Endothelial cell of umbilical vein (primary cell): ENCODE results near the gene SYTL5. TPM values are rescaled to one million over a fixed set of nuclear protein-coding genes. Genes with fewer than 3 reads are reported as not detected.

ENCODE experiments used
- BruUV-seq: library from RNA; stranded (reverse); fragments of 400-500 nt; replicated peaks from 2 replicates; lab custom pipeline; 2021; lab: Mats Ljungman, UMichigan
- CTCF ChIA-PET: fragments of 300-600, 350-600 bp; sonication (Branson Sonifier 250); formaldehyde crosslinking; loops from one replicate; lab custom pipeline; 2021; ENCODE audit warnings: antibody characterized with exemption, inconsistent platforms; lab: Charles Lee
- POLR2A ChIA-PET: fragments of 300-600, 350-600 bp; sonication (Branson Sonifier 250); formaldehyde crosslinking; loops from one replicate; lab custom pipeline; 2021; ENCODE audit warnings: antibody characterized with exemption, inconsistent platforms; lab: Charles Lee
- DNase-seq: peaks from one replicate; pipeline ENCODE4 v3.0.0-alpha.2; 2011; ENCODE audit warnings: low read depth, low spot score
- FAIRE-seq: peaks from 2 replicates; lab custom pipeline; 2011; peaks lifted over from hg19 to GRCh38; lab: Jason Lieb, UNC
- H2AFZ ChIP-seq: 2 replicates; pipeline ENCODE4 v1.6.0; 2012; ENCODE audit warnings: low read depth, low read length, control low read depth, inconsistent platforms
- H3K27ac ChIP-seq: 2 replicates; pipeline ENCODE4 v1.5.1; 2011; ENCODE audit warnings: low read depth, mild to moderate bottlenecking, control low read depth, low read length, moderate library complexity; ENCODE audit not compliant: insufficient read depth
- H3K27me3 ChIP-seq, 2 experiments: 2 replicates each; pipeline versions ENCODE4 v1.6.0 to v1.6.1; 2011; ENCODE audit warnings: low read length in 2 of 2, mixed read lengths in 1 of 2; ENCODE audit not compliant: control insufficient read depth in 2 of 2, insufficient read depth in 2 of 2
- H3K36me3 ChIP-seq, 2 experiments: 2 replicates in 1 of 2; 3 replicates in 1 of 2; pipeline ENCODE4 v1.5.1; 2011; ENCODE audit warnings: low read length in 2 of 2, mild to moderate bottlenecking in 1 of 2, moderate library complexity in 1 of 2; ENCODE audit not compliant: control insufficient read depth in 2 of 2, insufficient read depth in 2 of 2; ENCODE audit errors: extremely low read depth in 1 of 2
- H3K4me1 ChIP-seq: 3 replicates; pipeline ENCODE4 v1.5.1; 2011; ENCODE audit warnings: mild to moderate bottlenecking, low read length; ENCODE audit not compliant: control insufficient read depth, insufficient read depth; ENCODE audit errors: extremely low read depth
- H3K4me2 ChIP-seq: 2 replicates; pipeline ENCODE4 v1.6.1; 2011; ENCODE audit warnings: low read length, control low read depth, mixed read lengths; ENCODE audit not compliant: insufficient read depth
- H3K4me3 ChIP-seq, 3 experiments: fragments of 200-600 bp in 1 of 3; sonication (generic), shearing (Covaris generic) in 1 of 3; replicated peaks in 1 of 3; 2 replicates each; pipeline ENCODE4 v1.5.1; 2011 to 2016; ENCODE audit warnings: control low read depth in 3 of 3, low read length in 3 of 3, mild to moderate bottlenecking in 2 of 3, inconsistent platforms in 1 of 3, low read depth in 1 of 3, moderate library complexity in 1 of 3; ENCODE audit not compliant: insufficient read depth in 1 of 3
- H3K79me2 ChIP-seq: 2 replicates; pipeline ENCODE4 v1.6.0; 2012; ENCODE audit warnings: low read length, inconsistent platforms; ENCODE audit not compliant: control insufficient read depth, insufficient read depth
- H3K9ac ChIP-seq: replicated peaks from 2 replicates; pipeline ENCODE3; 2011; ENCODE audit warnings: low read length, control low read depth; ENCODE audit not compliant: insufficient read depth; ENCODE audit errors: extremely low read depth
- H3K9me1 ChIP-seq: replicated peaks from 3 replicates; pipeline ENCODE4 v1.6.0; 2011; ENCODE audit warnings: mild to moderate bottlenecking, low read length; ENCODE audit not compliant: control insufficient read depth, insufficient read depth; ENCODE audit errors: extremely low read depth
- H3K9me3 ChIP-seq: replicated peaks from 2 replicates; pipeline ENCODE4 v1.5.1; 2012; ENCODE audit warnings: low read length, inconsistent platforms; ENCODE audit not compliant: control insufficient read depth, insufficient read depth
- H4K20me1 ChIP-seq: replicated peaks from 2 replicates; pipeline ENCODE3; 2011; ENCODE audit warnings: mild to moderate bottlenecking, low read length; ENCODE audit not compliant: control insufficient read depth, insufficient read depth; ENCODE audit errors: extremely low read depth
- EZH2 ChIP-seq: IDR thresholded peaks from 2 replicates; pipeline ENCODE4 v1.6.1; 2012; ENCODE audit warnings: borderline replicate concordance, low read depth, mild to moderate bottlenecking, moderate library complexity, low read length, inconsistent platforms; ENCODE audit not compliant: severe bottlenecking
- FOS ChIP-seq: IDR thresholded peaks from 2 replicates; pipeline ENCODE4 v1.6.1; 2011; ENCODE audit warnings: mild to moderate bottlenecking, low read length, moderate library complexity, borderline replicate concordance; ENCODE audit not compliant: insufficient read depth
- GATA2 ChIP-seq: IDR thresholded peaks from 2 replicates; pipeline ENCODE4 v1.7.0; 2011; ENCODE audit warnings: low read depth, mild to moderate bottlenecking, moderate library complexity, mixed read lengths, low read length; ENCODE audit not compliant: insufficient read length, insufficient read depth
- JUN ChIP-seq: IDR thresholded peaks from 2 replicates; pipeline ENCODE4 v1.6.1; 2011; ENCODE audit warnings: borderline replicate concordance, low read depth; ENCODE audit not compliant: insufficient read length, insufficient read depth
- MYC ChIP-seq: IDR thresholded peaks from one replicate; pipeline ENCODE4 v1.6.1; 2011; ENCODE audit warnings: mild to moderate bottlenecking, low read depth, low read length
- POLR2A ChIP-seq: IDR thresholded peaks from 2 replicates; pipeline ENCODE4 v1.6.1; 2012; ENCODE audit warnings: low read depth, mild to moderate bottlenecking, control low read depth, low read length
- POLR2AphosphoS5 ChIP-seq: IDR thresholded peaks from 2 replicates; pipeline ENCODE4 v1.6.1; 2012; ENCODE audit warnings: low read depth, mild to moderate bottlenecking, control low read depth, low read length, moderate library complexity; ENCODE audit not compliant: insufficient read depth
- dilution Hi-C: fragments of 300-500 bp; cut with MboI; formaldehyde crosslinking; loops from one replicate; pipeline ENCODE4 v1.15.0; 2019; ENCODE audit warnings: low sequenced_read_pairs; ENCODE audit not compliant: extremely low pct_ligation_motif_present
- intact Hi-C: fragments of 100-400 bp; cut with micrococcal nuclease; formaldehyde crosslinking; loops from one replicate; pipeline ENCODE4 v1.10.0; 2022
- polyA plus RNA-seq, 4 experiments: library from polyadenylated mRNA; depleted of rRNA in 3 of 4; stranded (reverse) in 3 of 4; unstranded in 1 of 4; fragments of >200 nt; gene quantifications; 2 replicates each; pipeline versions ENCODE4 v1.2.1 to v1.2.3, GENCODE V29; 2011 to 2012; ENCODE audit warnings: missing spikeins in 1 of 4
- total RNA-seq: library from RNA; stranded (reverse); gene quantifications from 2 replicates; pipeline ENCODE4 v1.2.3, GENCODE V29; 2021
- TF ChIP-seq, protein P1 (sequence below): IDR thresholded peaks from 2 replicates; pipeline ENCODE4 v1.6.1; 2011; ENCODE audit not compliant: insufficient read depth, insufficient read length
- TF ChIP-seq, protein P2 (sequence below), 2 donors: IDR thresholded peaks; 1 replicate in 1 of 2; 2 replicates in 1 of 2; pipeline ENCODE4 v1.5.1; 2011; ENCODE audit warnings: low read length in 2 of 2, mild to moderate bottlenecking in 2 of 2, moderate library complexity in 2 of 2, control low read depth in 1 of 2, inconsistent platforms in 1 of 2, low read depth in 1 of 2; ENCODE audit not compliant: insufficient read depth in 1 of 2; ENCODE audit errors: extremely low read depth in 1 of 2

SYTL5 gene
- total and polyA plus RNA-seq, 2 donors (not counting 3 experiments of a cell fraction or from before 2014, with no cell fraction given), result 0.01 TPM; not detected in 1

DNA sequence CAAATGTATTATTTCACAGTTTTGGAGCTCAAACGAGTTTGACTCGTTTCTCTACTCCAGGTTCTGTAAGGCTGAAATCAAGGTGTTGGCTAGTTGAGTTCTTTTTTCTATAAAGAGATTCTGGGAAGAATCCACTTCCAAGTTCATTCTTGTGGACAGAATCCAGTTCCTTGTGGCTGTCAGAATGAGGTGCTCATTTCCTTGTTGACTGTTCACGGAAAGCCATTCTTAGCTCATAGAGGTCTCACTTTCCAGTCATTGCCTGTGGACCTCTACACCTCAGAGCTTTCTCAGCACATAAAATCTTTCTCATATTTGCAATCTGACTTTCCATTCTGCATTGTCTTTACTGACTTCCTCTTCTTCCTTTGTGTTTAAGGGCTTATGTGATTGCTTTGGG is 62.9 kb downstream of the SYTL5 start:
- Histone ChIP-seq H3K4me1 (no peaks in the 10 kb centered on the region), H3K79me2 (no peaks in the 10 kb centered on the region), H3K4me2 (no peak overlapping the region), H3K9me1 (no peaks in the 10 kb centered on the region), H2AFZ (no peak overlapping the region), H3K27ac (no peak overlapping the region), H3K27me3 (no peaks in the 10 kb centered on the region), H3K36me3 (no peaks in the 10 kb centered on the region), H3K4me3 (no peak overlapping the region), H4K20me1 (no peaks in the 10 kb centered on the region), H3K9ac (no peak overlapping the region), H3K9me3 (no peaks in the 10 kb centered on the region)
- DNase-seq, result no peak
- BruUV-seq, result no TSS peak
- intact Hi-C loops (no loop called here), dilution Hi-C loops (no loop called here)
- TF ChIP-seq MYC (no peak), POLR2A (no peak), GATA2 (no peak), JUN (no peak), EZH2 (no peak), FOS (no peak), POLR2AphosphoS5 (no peak)
- TF ChIP-seq, protein P1, sequence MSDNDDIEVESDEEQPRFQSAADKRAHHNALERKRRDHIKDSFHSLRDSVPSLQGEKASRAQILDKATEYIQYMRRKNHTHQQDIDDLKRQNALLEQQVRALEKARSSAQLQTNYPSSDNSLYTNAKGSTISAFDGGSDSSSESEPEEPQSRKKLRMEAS, result no peak
- TF ChIP-seq, protein P2, sequence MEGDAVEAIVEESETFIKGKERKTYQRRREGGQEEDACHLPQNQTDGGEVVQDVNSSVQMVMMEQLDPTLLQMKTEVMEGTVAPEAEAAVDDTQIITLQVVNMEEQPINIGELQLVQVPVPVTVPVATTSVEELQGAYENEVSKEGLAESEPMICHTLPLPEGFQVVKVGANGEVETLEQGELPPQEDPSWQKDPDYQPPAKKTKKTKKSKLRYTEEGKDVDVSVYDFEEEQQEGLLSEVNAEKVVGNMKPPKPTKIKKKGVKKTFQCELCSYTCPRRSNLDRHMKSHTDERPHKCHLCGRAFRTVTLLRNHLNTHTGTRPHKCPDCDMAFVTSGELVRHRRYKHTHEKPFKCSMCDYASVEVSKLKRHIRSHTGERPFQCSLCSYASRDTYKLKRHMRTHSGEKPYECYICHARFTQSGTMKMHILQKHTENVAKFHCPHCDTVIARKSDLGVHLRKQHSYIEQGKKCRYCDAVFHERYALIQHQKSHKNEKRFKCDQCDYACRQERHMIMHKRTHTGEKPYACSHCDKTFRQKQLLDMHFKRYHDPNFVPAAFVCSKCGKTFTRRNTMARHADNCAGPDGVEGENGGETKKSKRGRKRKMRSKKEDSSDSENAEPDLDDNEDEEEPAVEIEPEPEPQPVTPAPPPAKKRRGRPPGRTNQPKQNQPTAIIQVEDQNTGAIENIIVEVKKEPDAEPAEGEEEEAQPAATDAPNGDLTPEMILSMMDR (IDR thresholded peaks at IDR 0.05; ENCODE audit: extremely low read depth in 1 of 2, insufficient read depth in 1 of 2, low read depth in 1 of 2, low read length in 2 of 2), result no peak
- ChIA-PET CTCF (interaction anchor here (0.5 to 1.5 kb wide), 3 partner anchors 12 to 631 kb away, joined by 3 to 4 read pairs (median 3); no protein-coding TSS in a partner anchor), POLR2A (no interaction called here)
- FAIRE-seq, result no peak
